CD4-positive, alpha-beta T cell (primary cell): Measurements from ENCODE around the gene H2AZ1. TPM values are rescaled to one million over a fixed set of nuclear protein-coding genes. Genes with fewer than 3 reads are reported as not detected.

Experiments
- ATAC-seq: fragments of 200-7000 bp; cut with Tn5 transposase; one replicate; pipeline ENCODE4 v1.10.0; 2022; ENCODE audit warnings: mild to moderate bottlenecking; ENCODE audit not compliant: poor library complexity
- CTCF ChIA-PET: fragments of 350-600 bp; sonication (Branson Sonifier 250); formaldehyde crosslinking; loops from one replicate; lab custom pipeline; 2021; ENCODE audit warnings: antibody characterized with exemption, inconsistent platforms; lab: Charles Lee
- POLR2A ChIA-PET: fragments of 350-600 bp; sonication (Branson Sonifier 250); formaldehyde crosslinking; loops from one replicate; lab custom pipeline; 2021; ENCODE audit warnings: antibody characterized with exemption, inconsistent platforms; lab: Charles Lee
- DNase-seq, 14 experiments: peaks; one replicate each; pipeline ENCODE4 v3.0.0-alpha.2; 2013 to 2020; ENCODE audit warnings: mixed read lengths in 2 of 14
- H3K27ac ChIP-seq, 2 donors: one replicate each; pipeline versions ENCODE4 v1.5.1 to v1.7.0; 2013; ENCODE audit warnings: low read length in 2 of 2, low read depth in 1 of 2, mild to moderate bottlenecking in 1 of 2
- H3K27me3 ChIP-seq, 2 experiments: 1 replicate in 1 of 2; 2 replicates in 1 of 2; pipeline versions ENCODE4 v1.6.1 to v1.7.0; 2013; ENCODE audit warnings: low read length in 2 of 2, control low read depth in 1 of 2, mild to moderate bottlenecking in 1 of 2, moderate library complexity in 1 of 2; ENCODE audit not compliant: insufficient read depth in 2 of 2, control insufficient read depth in 1 of 2
- H3K36me3 ChIP-seq: one replicate; pipeline ENCODE4 v1.6.1; 2013; ENCODE audit warnings: low read length, control low read depth; ENCODE audit not compliant: insufficient read depth
- H3K4me1 ChIP-seq: one replicate; pipeline ENCODE4 v1.6.1; 2013; ENCODE audit warnings: low read length, control low read depth; ENCODE audit not compliant: insufficient read depth
- H3K4me3 ChIP-seq: one replicate; pipeline ENCODE4 v1.5.1; 2013; ENCODE audit warnings: mild to moderate bottlenecking, low read length, moderate library complexity
- H3K9me3 ChIP-seq, 2 experiments: 1 replicate in 1 of 2; 2 replicates in 1 of 2; pipeline versions ENCODE4 v1.6.1 to v1.7.0; 2013; ENCODE audit warnings: low read length in 2 of 2, mild to moderate bottlenecking in 2 of 2, control low read depth in 1 of 2, moderate library complexity in 1 of 2; ENCODE audit not compliant: control insufficient read depth in 1 of 2, insufficient read depth in 1 of 2
- H3K27ac Mint-ChIP-seq: one replicate; pipeline ENCODE4 v1.8.0; 2020; ENCODE audit warnings: mixed read lengths
- H3K27me3 Mint-ChIP-seq: one replicate; pipeline ENCODE4 v1.8.0; 2021; ENCODE audit warnings: mixed read lengths
- H3K36me3 Mint-ChIP-seq: one replicate; pipeline ENCODE4 v1.8.0; 2021; ENCODE audit warnings: low read depth, mixed read lengths
- H3K4me1 Mint-ChIP-seq: one replicate; pipeline ENCODE4 v1.8.0; 2021; ENCODE audit warnings: low read depth, mixed read lengths
- H3K4me3 Mint-ChIP-seq: one replicate; pipeline ENCODE4 v1.8.0; 2020; ENCODE audit warnings: mild to moderate bottlenecking, mixed read lengths
- H3K9me3 Mint-ChIP-seq: one replicate; pipeline ENCODE4 v1.8.0; 2020; ENCODE audit warnings: mixed read lengths
- CTCF ChIP-seq: fragments of 200-600 bp; IDR thresholded peaks from one replicate; pipeline ENCODE4 v1.8.0; 2022; ENCODE audit warnings: antibody characterized with exemption, mild to moderate bottlenecking
- intact Hi-C, 2 experiments: fragments of 100-400 bp; cut with DNase I in 1 of 2; cut with micrococcal nuclease in 1 of 2; formaldehyde crosslinking; loops; one replicate each; pipeline versions ENCODE4 v1.15.1 to v1.9.0; 2023 to 2025; cut with DNase I, micrococcal nuclease
- total RNA-seq, 174 experiments: library from RNA in 2 of 174; stranded (reverse) in 2 of 174; gene quantifications; one replicate each; pipeline ENCODE4 v1.2.3 and lab custom pipeline; 2021 to 2026

H2AZ1 gene
- total RNA-seq, 2 experiments from 2014 or later = 96.3 to 102 TPM

DNA sequence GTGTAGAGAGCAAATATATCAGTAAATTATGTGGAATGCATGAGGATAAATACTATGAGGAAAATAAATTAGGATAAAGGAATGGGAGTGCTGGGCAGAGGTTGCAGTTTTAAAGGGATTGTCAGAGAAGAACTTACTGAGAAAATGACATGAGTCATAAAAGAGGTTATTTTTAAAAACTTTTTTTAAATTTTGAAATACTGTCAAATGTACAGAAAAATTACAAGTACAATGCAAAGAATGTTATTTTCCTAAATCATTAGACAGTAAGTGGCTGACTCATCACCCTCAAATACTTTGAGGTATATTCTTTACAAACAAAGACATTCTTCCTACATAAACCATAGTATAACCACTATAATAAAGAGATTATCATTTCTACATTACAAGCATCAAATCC is 29.8 kb upstream of the H2AZ1 start:
- DNase-seq (no peak), ATAC-seq (no peak)
- Mint-ChIP-seq H3K4me3 (no peak overlapping the region), H3K9me3 (peaks cover 8% of the 10 kb centered on the region), H3K27ac (no peak overlapping the region), H3K4me1 (no peaks in the 10 kb centered on the region), H3K27me3 (peaks cover 12% of the 10 kb centered on the region), H3K36me3 (no peaks in the 10 kb centered on the region)
- ChIA-PET POLR2A (no interaction called here), CTCF (no interaction called here)
- Histone ChIP-seq H3K36me3 (no peaks in the 10 kb centered on the region), H3K9me3 (peaks cover 0 to 4% of the 10 kb centered on the region in 2 experiments), H3K27me3 (no peaks in the 10 kb centered on the region), H3K4me3 (no peak overlapping the region), H3K27ac (no peak overlapping the region), H3K4me1 (no peaks in the 10 kb centered on the region)
- TF ChIP-seq CTCF = no peak
- intact Hi-C loops = no loop called here

DNA sequence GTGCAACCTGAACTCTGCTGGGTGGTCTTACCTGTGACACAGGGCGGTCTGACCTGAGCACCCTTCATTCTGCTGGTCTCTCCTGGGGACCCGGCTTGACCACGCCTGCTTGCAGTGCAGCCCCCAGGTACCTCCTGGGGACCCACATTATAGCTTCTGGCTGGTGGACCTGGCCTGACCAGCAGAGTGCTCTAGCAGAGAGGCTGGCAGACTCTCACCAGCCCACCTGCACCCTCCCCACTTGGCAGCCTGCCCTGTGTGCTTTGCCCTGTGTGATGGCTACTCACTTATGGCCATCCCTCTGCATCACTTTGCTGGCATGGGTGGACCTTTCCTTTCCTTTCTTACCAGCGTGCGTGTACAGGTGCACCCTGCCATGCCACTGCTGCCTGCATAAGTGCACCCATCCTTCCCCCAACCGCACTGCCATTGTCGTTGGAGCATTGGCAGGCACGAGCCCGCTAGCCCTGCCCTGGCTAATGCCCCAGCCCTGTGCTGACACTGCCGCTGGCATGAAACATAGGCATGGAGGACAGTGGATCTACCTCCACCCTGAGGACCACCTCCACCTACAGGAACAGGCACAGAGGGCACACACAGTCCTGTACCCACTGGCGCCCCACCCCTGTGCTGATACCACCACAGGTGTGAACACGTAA is 21.5 kb upstream of the H2AZ1 start:
- peaks cover 4% of the 10 kb centered on the region for H3K27me3 Mint-ChIP-seq
- peaks cover 15% of the 10 kb centered on the region for H3K9me3 Mint-ChIP-seq
- H3K9me3 ChIP-seq = peaks cover 7 to 9% of the 10 kb centered on the region in 2 experiments
- intact Hi-C loops = no loop called here
- peaks cover 6% of the 10 kb centered on the region for H3K4me1 Mint-ChIP-seq
- no peak overlapping the region for H3K4me3 ChIP-seq
- no peak for ATAC-seq
- H3K27ac Mint-ChIP-seq = no peak overlapping the region
- H3K36me3 ChIP-seq = no peaks in the 10 kb centered on the region
- H3K36me3 Mint-ChIP-seq = no peaks in the 10 kb centered on the region
- no peaks in the 10 kb centered on the region for H3K27me3 ChIP-seq
- no peak overlapping the region for H3K27ac ChIP-seq
- peak in 1 of 14 experiments; percentile 6 for DNase-seq
- no peak for TF ChIP-seq CTCF
- POLR2A ChIA-PET = no interaction called here
- no peaks in the 10 kb centered on the region for H3K4me1 ChIP-seq
- CTCF ChIA-PET = no interaction called here
- H3K4me3 Mint-ChIP-seq = no peak overlapping the region

DNA sequence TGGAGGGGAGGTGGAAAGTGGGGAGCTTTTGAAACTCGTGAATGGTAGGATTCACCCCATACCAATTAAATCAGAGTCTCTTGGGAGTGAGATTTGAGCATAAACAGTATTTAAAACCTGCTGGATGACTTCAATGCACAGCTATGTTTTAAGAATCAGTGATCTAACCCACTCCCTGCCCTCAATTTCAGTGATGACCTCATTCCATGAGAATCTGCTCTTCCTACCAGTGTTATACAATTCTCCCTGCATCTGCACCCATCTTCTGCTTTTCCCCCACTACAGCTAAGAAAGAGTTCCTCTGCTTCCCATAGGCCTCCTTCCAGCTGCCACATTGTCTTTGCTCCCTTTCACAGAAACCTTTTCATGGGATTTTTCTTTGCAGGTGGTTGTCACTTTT is 18.3 kb upstream of the H2AZ1 start:
- H3K27me3 Mint-ChIP-seq = no peaks in the 10 kb centered on the region
- no peaks in the 10 kb centered on the region for H3K27me3 ChIP-seq
- ChIA-PET CTCF (no interaction called here), POLR2A (no interaction called here)
- no peak overlapping the region for H3K4me3 ChIP-seq
- peaks cover 2% of the 10 kb centered on the region for H3K4me1 ChIP-seq
- peaks cover 33% of the 10 kb centered on the region for H3K4me1 Mint-ChIP-seq
- no peaks in the 10 kb centered on the region for H3K36me3 ChIP-seq
- no peaks in the 10 kb centered on the region for H3K36me3 Mint-ChIP-seq
- no peak overlapping the region for H3K27ac Mint-ChIP-seq
- intact Hi-C loops = no loop called here
- TF ChIP-seq CTCF = no peak
- no peak for ATAC-seq
- DNase-seq = no peak
- no peak overlapping the region for H3K4me3 Mint-ChIP-seq
- H3K27ac ChIP-seq = no peak overlapping the region
- peaks cover 0 to 9% of the 10 kb centered on the region in 2 experiments for H3K9me3 ChIP-seq
- peaks cover 1% of the 10 kb centered on the region for H3K9me3 Mint-ChIP-seq
